ENCODE measurements around the gene CD160.
"Not testable (repeated sequence)": the region's sequence is repeated elsewhere in the genome, so short reads cannot be mapped to it uniquely, and the experiment has no call there.

DNA sequence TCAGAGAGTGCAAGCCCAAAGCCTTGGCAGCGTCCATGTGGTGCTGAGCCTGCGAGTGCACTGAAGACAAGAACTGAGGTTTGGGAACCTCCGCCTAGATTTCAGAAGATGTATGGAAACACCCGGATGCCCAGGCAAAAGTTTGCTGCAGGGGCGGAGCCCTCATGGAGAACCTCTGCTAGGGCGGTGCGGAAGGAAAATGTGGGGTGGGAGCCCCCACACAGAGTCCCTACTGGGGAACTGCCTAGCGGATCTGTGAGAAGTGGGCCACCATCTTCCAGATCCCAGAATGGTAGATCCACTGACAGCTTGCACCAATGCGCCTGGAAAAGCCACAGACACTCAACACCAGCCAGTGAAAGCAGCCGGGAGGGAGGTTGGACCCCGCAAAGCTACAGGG is 42.2 kb downstream of the CD160 start:
- TF ChIP-seq POLR2AphosphoS5 (IDR thresholded peaks at IDR 0.05); CTCF (IDR thresholded peaks at IDR 0.05 in 8 of 11, conservative IDR thresholded peaks at IDR 0.05 in 3 of 11): not testable (repeated sequence)
